GM12878 (cell line): ENCODE results near the gene DMBX1. TPM values are rescaled to one million over a fixed set of nuclear protein-coding genes. Genes with fewer than 3 reads are reported as not detected.

ENCODE experiments used
- ATAC-seq: fragments of 200-7000 bp; cut with Tn5 transposase; 3 replicates; pipeline ENCODE4 v1.9.1; 2020; ENCODE audit warnings: mild to moderate bottlenecking, moderate library complexity
- BruUV-seq: library from RNA; stranded (reverse); fragments of 400-500 nt; replicated peaks from 2 replicates; lab custom pipeline; 2021; lab: Mats Ljungman, UMichigan
- CTCF ChIA-PET: fragments of 300-600 bp; sonication (Branson Sonifier 250); formaldehyde crosslinking; extraction: SDS; loops from one replicate; lab custom pipeline; 2021; ENCODE audit warnings: inconsistent platforms; lab: Yijun Ruan, JAX
- POLR2A ChIA-PET: fragments of 350-600 bp; formaldehyde crosslinking; extraction: SDS; loops from one replicate; lab custom pipeline; 2021; ENCODE audit warnings: inconsistent platforms; lab: Charles Lee
- RAD21 ChIA-PET: fragments of 300-600 bp; sonication (Branson Sonifier 250); formaldehyde crosslinking; loops from one replicate; lab custom pipeline; 2023; ENCODE audit warnings: antibody characterized with exemption; ENCODE audit not compliant: unreplicated experiment; lab: Charles Lee
- SMC1A ChIA-PET: fragments of 300-600 bp; sonication (Branson Sonifier 250); formaldehyde crosslinking; loops from one replicate; lab custom pipeline; 2023; ENCODE audit not compliant: unreplicated experiment, uncharacterized antibody; lab: Charles Lee
- DNase-seq: peaks from one replicate; pipeline ENCODE4 v3.0.0-alpha.2; 2011; ENCODE audit warnings: low read depth, low spot score
- FAIRE-seq: peaks from 3 replicates; lab custom pipeline; 2011; peaks lifted over from hg19 to GRCh38; lab: Jason Lieb, UNC
- H2AFZ ChIP-seq: 2 replicates; pipeline ENCODE4 v1.6.0; 2011; ENCODE audit warnings: low read depth, low read length, control low read depth; ENCODE audit not compliant: control insufficient read depth
- H3K27ac ChIP-seq: 2 replicates; pipeline ENCODE4 v1.5.1; 2011; ENCODE audit warnings: control low read depth; ENCODE audit not compliant: control insufficient read depth, insufficient read depth
- H3K27me3 ChIP-seq, 2 experiments: replicated peaks in 1 of 2; 2 replicates each; pipeline versions ENCODE4 v1.6.0 to v1.6.1; 2011; ENCODE audit warnings: low read length in 1 of 2; ENCODE audit not compliant: control insufficient read depth in 2 of 2, insufficient read depth in 2 of 2
- H3K36me3 ChIP-seq, 2 experiments: 2 replicates each; pipeline ENCODE4 v1.5.1; 2011; ENCODE audit warnings: low read length in 1 of 2; ENCODE audit not compliant: control insufficient read depth in 2 of 2, insufficient read depth in 2 of 2
- H3K4me1 ChIP-seq: 2 replicates; pipeline ENCODE4 v1.6.1; 2011; ENCODE audit warnings: mild to moderate bottlenecking, low read length, moderate library complexity, mixed read lengths; ENCODE audit not compliant: control insufficient read depth, insufficient read depth
- H3K4me2 ChIP-seq: 2 replicates; pipeline ENCODE4 v1.6.0; 2011; ENCODE audit warnings: control low read depth; ENCODE audit not compliant: control insufficient read depth, insufficient read depth
- H3K4me3 ChIP-seq: fragments of 200-600 bp; sonication (generic); 2 replicates; pipeline ENCODE4 v1.5.1; 2016
- H3K79me2 ChIP-seq: 2 replicates; pipeline ENCODE4 v1.6.0; 2011; ENCODE audit warnings: low read length; ENCODE audit not compliant: control insufficient read depth, insufficient read depth
- H3K9ac ChIP-seq: 2 replicates; pipeline ENCODE4 v1.8.0; 2011; ENCODE audit warnings: low read length, control low read depth, mixed read lengths; ENCODE audit not compliant: control insufficient read depth, insufficient read depth
- H3K9me3 ChIP-seq: replicated peaks from 3 replicates; pipeline ENCODE4 v1.5.1; 2011; ENCODE audit warnings: mild to moderate bottlenecking, low read length; ENCODE audit not compliant: control insufficient read depth, insufficient read depth
- H4K20me1 ChIP-seq: 2 replicates; pipeline ENCODE4 v1.6.0; 2011; ENCODE audit not compliant: control insufficient read depth, insufficient read depth
- MEF2A ChIP-seq: IDR thresholded peaks from 2 replicates; pipeline ENCODE4 v1.6.1; 2011; ENCODE audit warnings: low read depth, mild to moderate bottlenecking, low read length, moderate library complexity; ENCODE audit not compliant: insufficient read depth
- SRF ChIP-seq, 2 experiments: IDR thresholded peaks; 2 replicates each; pipeline ENCODE4 v1.6.1; 2011; ENCODE audit warnings: low read depth in 2 of 2, low read length in 2 of 2, mild to moderate bottlenecking in 1 of 2, moderate library complexity in 1 of 2
- WGBS: methylation state at CpG from one replicate; pipeline ENCODE4 v1.1.6; 2016; ENCODE audit warnings: low lambda C conversion rate; ENCODE audit not compliant: insufficient replicate concordance, insufficient coverage; ENCODE audit errors: missing lambda C conversion rate; 5-methylcytosine and 5-hydroxymethylcytosine counted together
- in situ Hi-C: fragments of 300-500 bp; cut with MboI; formaldehyde crosslinking; loops from 9 replicates; pipeline ENCODE4 v1.14.3; 2018; ENCODE audit warnings: mixed read lengths
- intact Hi-C: fragments of 100-400 bp; cut with micrococcal nuclease; formaldehyde crosslinking; loops from one replicate; pipeline ENCODE4 v1.14.2; 2022; ENCODE audit not compliant: unreplicated experiment
- polyA plus RNA-seq, 11 experiments: library from polyadenylated mRNA; depleted of rRNA in 4 of 11; unstranded in 6 of 11; stranded (reverse) in 5 of 11; fragments of >200 nt; fragmentation: Nextera tagmentation in 4 of 11; fragmentation: Illumina TruSeq in 1 of 11; extraction: Ambion mirVana in 4 of 11; extraction: Trizol in 1 of 11; gene quantifications; 1 replicate in 1 of 11; 2 replicates in 10 of 11; pipeline versions ENCODE4 v1.2.1 to v1.2.3, GENCODE V29; 2011 to 2016; ENCODE audit warnings: inconsistent platforms in 2 of 11, missing spikeins in 2 of 11, low read depth in 1 of 11
- total RNA-seq, 4 experiments: library from RNA; depleted of rRNA in 3 of 4; stranded (reverse); fragments of >200 nt in 3 of 4; fragmentation: Illumina TruSeq in 1 of 4; extraction: Trizol in 1 of 4; gene quantifications; 2 replicates each; pipeline versions ENCODE4 v1.2.1 to v1.2.3, GENCODE V29; 2013 to 2021
- TF ChIP-seq, protein P1 (sequence below): fragments of 450-650 bp; IDR thresholded peaks from 2 replicates; pipeline ENCODE4 v1.6.1; 2017; ENCODE audit warnings: mild to moderate bottlenecking
- TF ChIP-seq, protein P2 (sequence below): fragments of 450-650 bp; formaldehyde crosslinking; IDR thresholded peaks from 2 replicates; pipeline ENCODE4 v1.4.0; 2022; ENCODE audit warnings: mild to moderate bottlenecking, moderate library complexity
- TF ChIP-seq, protein P3 (sequence below): fragments of 450-650 bp; IDR thresholded peaks from 2 replicates; pipeline ENCODE4 v1.6.1; 2017; ENCODE audit warnings: antibody characterized with exemption, mild to moderate bottlenecking, moderate library complexity

The DMBX1 gene
- total and polyA plus RNA-seq, 10 of the 15 experiments (the other 5 are each of a cell fraction or from before 2014, with no cell fraction given) = 0.03 TPM; not detected in 9

DNA sequence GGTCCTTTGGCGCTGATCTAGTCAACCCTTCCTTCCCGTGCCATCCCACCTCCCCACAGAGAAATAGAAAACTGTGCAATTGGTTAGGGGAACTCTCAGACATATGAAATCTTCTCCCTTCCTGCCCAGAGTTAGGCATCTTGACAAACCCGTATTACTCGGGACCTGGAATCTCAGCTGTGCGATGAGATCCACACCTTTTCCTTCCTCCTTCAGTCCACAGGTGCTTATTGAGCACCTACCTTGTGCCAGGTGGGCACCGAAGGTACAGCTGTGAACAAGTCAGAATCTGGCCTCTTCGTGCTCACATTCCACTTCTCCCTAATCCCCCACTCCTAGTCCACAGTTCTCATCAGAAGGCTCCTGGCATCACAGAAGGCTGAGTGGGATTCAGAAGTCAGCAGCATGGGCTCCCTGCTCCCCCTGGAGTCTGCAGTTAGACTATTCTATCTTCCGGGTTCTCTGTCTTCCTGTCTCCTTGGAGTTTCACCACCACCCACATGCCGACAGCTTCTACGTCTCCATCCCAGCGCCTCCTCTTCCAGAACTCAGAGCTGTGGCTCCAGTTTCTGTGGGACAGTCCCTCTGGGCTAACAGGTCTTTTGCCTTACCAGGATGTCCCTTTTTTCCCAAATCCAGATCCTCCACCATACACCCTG is 38.8 kb downstream of the DMBX1 start:
- ATAC-seq = no peak
- intact Hi-C loops (loop anchor here (1.0 kb wide), 3 partner anchors 51 to 122 kb away; no protein-coding TSS in a partner anchor), in situ Hi-C loops (loop anchor here (5.0 kb wide), 2 partner anchors 51 to 81 kb away; no protein-coding TSS in a partner anchor)
- ChIA-PET SMC1A (interaction anchor here (0.7 to 4.2 kb wide), 9 partner anchors 11 to 94 kb away, joined by 3 to 18 read pairs (median 6); no protein-coding TSS in a partner anchor), CTCF (interaction anchor here (0.7 to 6.9 kb wide), 16 partner anchors 10 to 195 kb away, joined by 3 to 93 read pairs (median 5); no protein-coding TSS in a partner anchor), RAD21 (interaction anchor here (0.9 to 5.3 kb wide), 5 partner anchors 20 to 51 kb away, joined by 3 to 29 read pairs (median 8); no protein-coding TSS in a partner anchor), POLR2A (interaction anchor here (0.5 kb wide), 1 partner anchor 1776 kb away, joined by 4 read pairs; no protein-coding TSS in a partner anchor)
- H3K4me1 ChIP-seq = no peaks in the 10 kb centered on the region
- H3K4me2 ChIP-seq = no peak overlapping the region
- DNase-seq = no peak
- 35% methylated on average over 11 of the region's 11 CpGs for WGBS
- TF ChIP-seq SRF (IDR thresholded peaks at IDR 0.05; ENCODE audit: low read depth in 2 of 2, low read length in 2 of 2) = no peak
- no peak for TF ChIP-seq MEF2A
- TF ChIP-seq, protein P1, sequence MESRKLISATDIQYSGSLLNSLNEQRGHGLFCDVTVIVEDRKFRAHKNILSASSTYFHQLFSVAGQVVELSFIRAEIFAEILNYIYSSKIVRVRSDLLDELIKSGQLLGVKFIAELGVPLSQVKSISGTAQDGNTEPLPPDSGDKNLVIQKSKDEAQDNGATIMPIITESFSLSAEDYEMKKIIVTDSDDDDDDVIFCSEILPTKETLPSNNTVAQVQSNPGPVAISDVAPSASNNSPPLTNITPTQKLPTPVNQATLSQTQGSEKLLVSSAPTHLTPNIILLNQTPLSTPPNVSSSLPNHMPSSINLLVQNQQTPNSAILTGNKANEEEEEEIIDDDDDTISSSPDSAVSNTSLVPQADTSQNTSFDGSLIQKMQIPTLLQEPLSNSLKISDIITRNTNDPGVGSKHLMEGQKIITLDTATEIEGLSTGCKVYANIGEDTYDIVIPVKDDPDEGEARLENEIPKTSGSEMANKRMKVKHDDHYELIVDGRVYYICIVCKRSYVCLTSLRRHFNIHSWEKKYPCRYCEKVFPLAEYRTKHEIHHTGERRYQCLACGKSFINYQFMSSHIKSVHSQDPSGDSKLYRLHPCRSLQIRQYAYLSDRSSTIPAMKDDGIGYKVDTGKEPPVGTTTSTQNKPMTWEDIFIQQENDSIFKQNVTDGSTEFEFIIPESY = no peak
- TF ChIP-seq, protein P2, sequence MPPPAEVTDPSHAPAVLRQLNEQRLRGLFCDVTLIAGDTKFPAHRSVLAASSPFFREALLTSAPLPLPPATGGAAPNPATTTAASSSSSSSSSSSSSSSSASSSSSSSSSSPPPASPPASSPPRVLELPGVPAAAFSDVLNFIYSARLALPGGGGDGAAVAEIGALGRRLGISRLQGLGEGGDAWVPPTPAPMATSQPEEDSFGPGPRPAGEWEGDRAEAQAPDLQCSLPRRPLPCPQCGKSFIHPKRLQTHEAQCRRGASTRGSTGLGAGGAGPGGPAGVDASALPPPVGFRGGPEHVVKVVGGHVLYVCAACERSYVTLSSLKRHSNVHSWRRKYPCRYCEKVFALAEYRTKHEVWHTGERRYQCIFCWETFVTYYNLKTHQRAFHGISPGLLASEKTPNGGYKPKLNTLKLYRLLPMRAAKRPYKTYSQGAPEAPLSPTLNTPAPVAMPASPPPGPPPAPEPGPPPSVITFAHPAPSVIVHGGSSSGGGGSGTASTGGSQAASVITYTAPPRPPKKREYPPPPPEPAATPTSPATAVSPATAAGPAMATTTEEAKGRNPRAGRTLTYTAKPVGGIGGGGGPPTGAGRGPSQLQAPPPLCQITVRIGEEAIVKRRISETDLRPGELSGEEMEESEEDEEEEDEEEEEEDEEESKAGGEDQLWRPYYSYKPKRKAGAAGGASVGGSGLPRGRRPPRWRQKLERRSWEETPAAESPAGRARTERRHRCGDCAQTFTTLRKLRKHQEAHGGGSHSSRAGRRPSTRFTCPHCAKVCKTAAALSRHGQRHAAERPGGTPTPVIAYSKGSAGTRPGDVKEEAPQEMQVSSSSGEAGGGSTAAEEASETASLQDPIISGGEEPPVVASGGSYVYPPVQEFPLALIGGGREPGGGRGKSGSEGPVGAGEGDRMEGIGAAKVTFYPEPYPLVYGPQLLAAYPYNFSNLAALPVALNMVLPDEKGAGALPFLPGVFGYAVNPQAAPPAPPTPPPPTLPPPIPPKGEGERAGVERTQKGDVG = no peak
- TF ChIP-seq, protein P3, sequence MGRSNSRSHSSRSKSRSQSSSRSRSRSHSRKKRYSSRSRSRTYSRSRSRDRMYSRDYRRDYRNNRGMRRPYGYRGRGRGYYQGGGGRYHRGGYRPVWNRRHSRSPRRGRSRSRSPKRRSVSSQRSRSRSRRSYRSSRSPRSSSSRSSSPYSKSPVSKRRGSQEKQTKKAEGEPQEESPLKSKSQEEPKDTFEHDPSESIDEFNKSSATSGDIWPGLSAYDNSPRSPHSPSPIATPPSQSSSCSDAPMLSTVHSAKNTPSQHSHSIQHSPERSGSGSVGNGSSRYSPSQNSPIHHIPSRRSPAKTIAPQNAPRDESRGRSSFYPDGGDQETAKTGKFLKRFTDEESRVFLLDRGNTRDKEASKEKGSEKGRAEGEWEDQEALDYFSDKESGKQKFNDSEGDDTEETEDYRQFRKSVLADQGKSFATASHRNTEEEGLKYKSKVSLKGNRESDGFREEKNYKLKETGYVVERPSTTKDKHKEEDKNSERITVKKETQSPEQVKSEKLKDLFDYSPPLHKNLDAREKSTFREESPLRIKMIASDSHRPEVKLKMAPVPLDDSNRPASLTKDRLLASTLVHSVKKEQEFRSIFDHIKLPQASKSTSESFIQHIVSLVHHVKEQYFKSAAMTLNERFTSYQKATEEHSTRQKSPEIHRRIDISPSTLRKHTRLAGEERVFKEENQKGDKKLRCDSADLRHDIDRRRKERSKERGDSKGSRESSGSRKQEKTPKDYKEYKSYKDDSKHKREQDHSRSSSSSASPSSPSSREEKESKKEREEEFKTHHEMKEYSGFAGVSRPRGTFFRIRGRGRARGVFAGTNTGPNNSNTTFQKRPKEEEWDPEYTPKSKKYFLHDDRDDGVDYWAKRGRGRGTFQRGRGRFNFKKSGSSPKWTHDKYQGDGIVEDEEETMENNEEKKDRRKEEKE = no peak
- H3K79me2 ChIP-seq = no peaks in the 10 kb centered on the region
- no peaks in the 10 kb centered on the region for H4K20me1 ChIP-seq
- no peaks in the 10 kb centered on the region for H3K36me3 ChIP-seq
- no peak for FAIRE-seq
- H3K27ac ChIP-seq = no peak overlapping the region
- no TSS peak for BruUV-seq
- H3K9ac ChIP-seq = no peak overlapping the region
- no peaks in the 10 kb centered on the region for H3K9me3 ChIP-seq
- peaks cover 3% of the 10 kb centered on the region in 2 experiments; a peak in 2 of 4 replicates for H3K27me3 ChIP-seq
- H3K4me3 ChIP-seq = no peak overlapping the region
- H2AFZ ChIP-seq = no peak overlapping the region
